Measurements from ENCODE around the gene PFDN2.

Gene PFDN2

DNA sequence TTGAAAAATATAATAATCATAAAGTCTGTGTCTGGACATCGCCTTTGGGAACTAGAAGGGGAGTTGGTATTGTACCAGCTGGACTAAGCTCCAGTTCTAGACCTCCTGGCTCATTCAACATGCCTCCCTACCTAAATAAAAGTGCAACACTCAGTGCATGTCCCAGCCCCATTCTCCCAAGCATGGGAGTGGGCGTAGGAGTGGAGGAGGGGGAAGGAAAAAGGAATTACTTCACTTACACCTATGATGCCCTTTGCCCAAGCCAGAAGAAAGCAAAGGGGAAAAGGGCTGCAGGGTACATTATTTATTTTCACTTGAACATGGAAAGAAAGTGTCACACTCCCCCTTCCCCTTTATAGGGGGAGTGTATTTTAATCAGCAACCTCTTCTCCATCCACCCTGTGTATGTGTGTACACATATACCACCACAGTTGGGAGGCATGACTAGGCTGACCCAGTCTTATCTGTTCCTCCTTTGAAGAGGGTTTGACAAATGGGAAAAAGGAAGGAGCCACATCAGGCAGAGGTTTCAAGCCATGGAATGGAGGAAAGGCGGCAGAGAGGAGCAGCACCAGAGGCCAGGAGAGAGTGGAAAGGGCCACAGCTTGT lies 3.3 kb upstream of the PFDN2 start:
- H3K36me3 ChIP-seq (ENCODE audit: control insufficient read depth in 2 of 2, insufficient read depth in 1 of 2, low read length in 2 of 2), result peaks cover 20 to 73% of the 10 kb centered on the region in 2 experiments
- ChIA-PET POLR2A (interaction anchor here (0.7 to 1.0 kb wide), 2 partner anchors 9 to 75 kb away, joined by 3 read pairs; partner anchors contain the start of gene USF1), CTCF (interaction anchor here (0.5 to 1.0 kb wide), 4 partner anchors 18 to 44 kb away, joined by 3 read pairs; partner anchors contain the start of gene KLHDC9)
- no peak overlapping the region for H3K4me3 ChIP-seq (ENCODE audit: low read depth, low read length)
- no peak for TF ChIP-seq ZNF521 (tag by site-specific recombination; IDR thresholded peaks at IDR 0.05)
- 0 out of 2 replicates have a peak, but pooled peaks have one; percentile 32 for TF ChIP-seq EGR2 (tag by site-specific recombination; IDR thresholded peaks at IDR 0.05; ENCODE audit: low read depth)
- 0 out of 2 replicates have a peak, but pooled peaks have one; percentile 11 for TF ChIP-seq PRDM1 (tag by site-specific recombination; IDR thresholded peaks at IDR 0.05)
- peak; percentile 65 for TF ChIP-seq ZFHX2 (tag by site-specific recombination; conservative IDR thresholded peaks at IDR 0.05)
- no peaks in the 10 kb centered on the region for H3K9me3 ChIP-seq (ENCODE audit: control insufficient read depth, insufficient read depth, low read depth, low read length)
- H3K4me1 ChIP-seq (ENCODE audit: control insufficient read depth, insufficient read depth, low read length), result peaks cover 7% of the 10 kb centered on the region
- no peak overlapping the region for H3K27ac ChIP-seq (ENCODE audit: extremely low read depth, low read depth, low read length)

GRCh38 chr1:161119092-161119903 lies 1.5 kb upstream of the PFDN2 start:
- Histone ChIP-seq H3K4me3 (ENCODE audit: low read depth, low read length) (no peak overlapping the region), H3K36me3 (ENCODE audit: control insufficient read depth in 2 of 2, insufficient read depth in 1 of 2, low read length in 2 of 2) (peaks cover 14 to 58% of the 10 kb centered on the region in 2 experiments), H3K27ac (ENCODE audit: extremely low read depth, low read depth, low read length) (peak overlapping the region; percentile 26), H3K9me3 (ENCODE audit: control insufficient read depth, insufficient read depth, low read depth, low read length) (no peaks in the 10 kb centered on the region), H3K4me1 (ENCODE audit: control insufficient read depth, insufficient read depth, low read length) (peaks cover 9% of the 10 kb centered on the region)
- CTCF ChIA-PET, result interaction anchor here (0.9 kb wide), 1 partner anchor 14 kb away, joined by 3 read pairs; no protein-coding TSS in a partner anchor
- TF ChIP-seq ZNF155 (tag by site-specific recombination; IDR thresholded peaks at IDR 0.05) (no peak), ZBTB48 (tag by site-specific recombination; IDR thresholded peaks at IDR 0.05) (no peak), ZBTB17 (tag by site-specific recombination; IDR thresholded peaks at IDR 0.05) (no peak), ZNF513 (tag by site-specific recombination; IDR thresholded peaks at IDR 0.05) (0 out of 2 replicates have a peak, but pooled peaks have one; percentile 7), ZXDB (tag by site-specific recombination; IDR thresholded peaks at IDR 0.05) (peak; percentile 19; the same call in 1 of the 2 replicates), KLF9 (tag by site-specific recombination; IDR thresholded peaks at IDR 0.05; ENCODE audit: low read depth) (no peak), ZNF629 (tag by site-specific recombination; IDR thresholded peaks at IDR 0.05) (peak; percentile 42; the same call in 1 of the 2 replicates), ZNF335 (tag by site-specific recombination; conservative IDR thresholded peaks at IDR 0.05) (peak; percentile 47), CTCF (tag by site-specific recombination; IDR thresholded peaks at IDR 0.05) (peak; percentile 33), ZNF426 (tag by site-specific recombination; IDR thresholded peaks at IDR 0.05) (no peak), ZBTB20 (tag by site-specific recombination; IDR thresholded peaks at IDR 0.05) (0 out of 2 replicates have a peak, but pooled peaks have one; percentile 27)
- TF ChIP-seq, protein P1, sequence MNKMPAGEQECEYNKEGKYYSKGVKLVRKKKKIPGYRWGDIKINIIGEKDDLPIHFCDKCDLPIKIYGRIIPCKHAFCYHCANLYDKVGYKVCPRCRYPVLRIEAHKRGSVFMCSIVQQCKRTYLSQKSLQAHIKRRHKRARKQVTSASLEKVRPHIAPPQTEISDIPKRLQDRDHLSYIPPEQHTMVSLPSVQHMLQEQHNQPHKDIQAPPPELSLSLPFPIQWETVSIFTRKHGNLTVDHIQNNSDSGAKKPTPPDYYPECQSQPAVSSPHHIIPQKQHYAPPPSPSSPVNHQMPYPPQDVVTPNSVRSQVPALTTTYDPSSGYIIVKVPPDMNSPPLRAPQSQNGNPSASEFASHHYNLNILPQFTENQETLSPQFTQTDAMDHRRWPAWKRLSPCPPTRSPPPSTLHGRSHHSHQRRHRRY (tag by site-specific recombination; IDR thresholded peaks at IDR 0.05), result no peak
- TF ChIP-seq, protein P2, sequence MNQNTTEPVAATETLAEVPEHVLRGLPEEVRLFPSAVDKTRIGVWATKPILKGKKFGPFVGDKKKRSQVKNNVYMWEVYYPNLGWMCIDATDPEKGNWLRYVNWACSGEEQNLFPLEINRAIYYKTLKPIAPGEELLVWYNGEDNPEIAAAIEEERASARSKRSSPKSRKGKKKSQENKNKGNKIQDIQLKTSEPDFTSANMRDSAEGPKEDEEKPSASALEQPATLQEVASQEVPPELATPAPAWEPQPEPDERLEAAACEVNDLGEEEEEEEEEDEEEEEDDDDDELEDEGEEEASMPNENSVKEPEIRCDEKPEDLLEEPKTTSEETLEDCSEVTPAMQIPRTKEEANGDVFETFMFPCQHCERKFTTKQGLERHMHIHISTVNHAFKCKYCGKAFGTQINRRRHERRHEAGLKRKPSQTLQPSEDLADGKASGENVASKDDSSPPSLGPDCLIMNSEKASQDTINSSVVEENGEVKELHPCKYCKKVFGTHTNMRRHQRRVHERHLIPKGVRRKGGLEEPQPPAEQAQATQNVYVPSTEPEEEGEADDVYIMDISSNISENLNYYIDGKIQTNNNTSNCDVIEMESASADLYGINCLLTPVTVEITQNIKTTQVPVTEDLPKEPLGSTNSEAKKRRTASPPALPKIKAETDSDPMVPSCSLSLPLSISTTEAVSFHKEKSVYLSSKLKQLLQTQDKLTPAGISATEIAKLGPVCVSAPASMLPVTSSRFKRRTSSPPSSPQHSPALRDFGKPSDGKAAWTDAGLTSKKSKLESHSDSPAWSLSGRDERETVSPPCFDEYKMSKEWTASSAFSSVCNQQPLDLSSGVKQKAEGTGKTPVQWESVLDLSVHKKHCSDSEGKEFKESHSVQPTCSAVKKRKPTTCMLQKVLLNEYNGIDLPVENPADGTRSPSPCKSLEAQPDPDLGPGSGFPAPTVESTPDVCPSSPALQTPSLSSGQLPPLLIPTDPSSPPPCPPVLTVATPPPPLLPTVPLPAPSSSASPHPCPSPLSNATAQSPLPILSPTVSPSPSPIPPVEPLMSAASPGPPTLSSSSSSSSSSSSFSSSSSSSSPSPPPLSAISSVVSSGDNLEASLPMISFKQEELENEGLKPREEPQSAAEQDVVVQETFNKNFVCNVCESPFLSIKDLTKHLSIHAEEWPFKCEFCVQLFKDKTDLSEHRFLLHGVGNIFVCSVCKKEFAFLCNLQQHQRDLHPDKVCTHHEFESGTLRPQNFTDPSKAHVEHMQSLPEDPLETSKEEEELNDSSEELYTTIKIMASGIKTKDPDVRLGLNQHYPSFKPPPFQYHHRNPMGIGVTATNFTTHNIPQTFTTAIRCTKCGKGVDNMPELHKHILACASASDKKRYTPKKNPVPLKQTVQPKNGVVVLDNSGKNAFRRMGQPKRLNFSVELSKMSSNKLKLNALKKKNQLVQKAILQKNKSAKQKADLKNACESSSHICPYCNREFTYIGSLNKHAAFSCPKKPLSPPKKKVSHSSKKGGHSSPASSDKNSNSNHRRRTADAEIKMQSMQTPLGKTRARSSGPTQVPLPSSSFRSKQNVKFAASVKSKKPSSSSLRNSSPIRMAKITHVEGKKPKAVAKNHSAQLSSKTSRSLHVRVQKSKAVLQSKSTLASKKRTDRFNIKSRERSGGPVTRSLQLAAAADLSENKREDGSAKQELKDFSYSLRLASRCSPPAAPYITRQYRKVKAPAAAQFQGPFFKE (tag by site-specific recombination; IDR thresholded peaks at IDR 0.05; ENCODE audit: borderline replicate concordance), result no peak
- TF ChIP-seq, protein P3, sequence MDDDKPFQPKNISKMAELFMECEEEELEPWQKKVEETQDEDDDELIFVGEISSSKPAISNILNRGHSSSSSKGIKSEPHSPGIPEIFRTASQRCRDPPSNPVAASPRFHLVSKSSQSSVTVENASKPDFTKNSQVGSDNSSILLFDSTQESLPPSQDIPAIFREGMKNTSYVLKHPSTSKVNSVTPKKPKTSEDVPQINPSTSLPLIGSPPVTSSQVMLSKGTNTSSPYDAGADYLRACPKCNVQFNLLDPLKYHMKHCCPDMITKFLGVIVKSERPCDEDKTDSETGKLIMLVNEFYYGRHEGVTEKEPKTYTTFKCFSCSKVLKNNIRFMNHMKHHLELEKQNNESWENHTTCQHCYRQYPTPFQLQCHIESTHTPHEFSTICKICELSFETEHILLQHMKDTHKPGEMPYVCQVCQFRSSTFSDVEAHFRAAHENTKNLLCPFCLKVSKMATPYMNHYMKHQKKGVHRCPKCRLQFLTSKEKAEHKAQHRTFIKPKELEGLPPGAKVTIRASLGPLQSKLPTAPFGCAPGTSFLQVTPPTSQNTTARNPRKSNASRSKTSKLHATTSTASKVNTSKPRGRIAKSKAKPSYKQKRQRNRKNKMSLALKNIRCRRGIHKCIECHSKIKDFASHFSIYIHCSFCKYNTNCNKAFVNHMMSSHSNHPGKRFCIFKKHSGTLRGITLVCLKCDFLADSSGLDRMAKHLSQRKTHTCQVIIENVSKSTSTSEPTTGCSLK (tag by site-specific recombination; IDR thresholded peaks at IDR 0.05), result no peak
- POLR2A ChIA-PET, result interaction anchor here (0.6 kb wide), 1 partner anchor 43 kb away, joined by 5 read pairs; no protein-coding TSS in a partner anchor

All from HEK293 (cell line).